ENCODE data around the gene TKFC.

Gene TKFC

DNA sequence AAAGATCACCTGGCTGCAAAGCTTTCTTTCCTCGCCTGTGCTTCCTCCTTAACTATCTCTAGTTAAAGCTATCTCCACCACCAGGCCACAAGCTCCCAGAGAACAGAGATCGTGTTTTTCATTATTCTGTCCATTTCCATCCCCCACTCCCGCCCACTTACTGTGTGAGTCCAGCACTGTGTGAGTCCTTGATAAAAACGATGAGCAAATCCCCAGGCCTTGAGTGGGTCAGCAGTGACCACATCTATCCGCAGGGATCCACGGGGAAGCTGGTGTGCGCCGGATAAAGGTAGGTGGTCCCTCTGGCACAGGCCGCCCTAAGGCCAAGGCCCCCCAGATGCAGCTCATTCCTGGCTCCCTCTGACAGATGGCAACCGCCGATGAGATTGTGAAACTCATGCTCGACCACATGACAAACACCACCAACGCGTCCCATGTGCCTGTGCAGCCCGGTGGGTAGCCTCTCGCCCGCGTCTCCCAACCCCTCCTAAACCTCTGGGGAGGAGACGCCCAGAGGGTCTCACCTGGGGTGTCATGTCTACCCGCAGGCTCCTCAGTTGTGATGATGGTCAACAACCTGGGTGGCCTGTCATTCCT, 9.3 kb downstream of the TKFC start:
- H3K4me3 ChIP-seq (ENCODE audit: low read depth, low read length): no peak overlapping the region
- DNase-seq (ENCODE audit: low read depth): no peak

DNA sequence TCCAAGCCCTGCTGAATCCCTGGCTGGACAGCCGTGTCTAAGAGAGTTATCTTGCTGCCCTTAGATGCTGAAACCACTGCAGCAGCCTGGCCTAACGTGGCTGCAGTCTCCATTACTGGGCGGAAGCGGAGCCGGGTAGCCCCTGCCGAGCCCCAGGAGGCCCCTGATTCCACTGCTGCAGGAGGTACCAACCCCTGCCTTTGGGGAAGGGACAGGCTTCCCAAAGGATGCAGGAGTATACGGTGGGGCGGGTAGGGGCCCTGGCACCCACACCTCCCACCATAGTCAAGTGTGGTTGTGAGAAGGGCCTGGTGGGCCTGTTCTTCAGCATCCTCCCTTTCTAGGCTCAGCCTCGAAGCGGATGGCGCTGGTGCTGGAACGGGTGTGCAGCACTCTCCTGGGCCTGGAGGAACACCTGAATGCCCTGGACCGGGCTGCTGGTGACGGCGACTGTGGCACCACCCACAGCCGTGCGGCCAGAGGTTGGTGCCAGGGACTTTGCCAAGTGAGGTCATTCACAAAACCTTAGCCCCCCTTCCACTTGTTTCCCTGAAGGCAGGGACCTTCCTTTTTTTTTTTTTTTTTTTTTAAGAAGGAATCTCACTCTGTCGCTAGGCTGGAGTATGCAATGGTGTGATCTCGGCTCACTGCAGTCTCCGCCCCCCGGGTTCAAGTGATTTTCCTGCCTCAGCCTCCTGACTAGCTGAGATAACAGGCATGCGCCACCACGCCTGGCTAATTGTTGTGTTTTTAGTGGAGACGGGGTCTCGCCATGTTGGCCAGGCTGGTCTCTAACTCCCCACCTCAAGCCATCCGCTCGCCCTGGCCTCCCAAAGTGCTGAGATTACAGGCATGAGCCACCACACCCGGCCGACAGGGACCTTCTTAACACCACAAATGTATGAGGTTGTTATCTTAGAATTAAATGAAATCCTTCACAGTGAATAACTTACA, 11.0 kb downstream of the TKFC start:
- no peak for DNase-seq (ENCODE audit: low read depth)
- no peak overlapping the region for H3K4me3 ChIP-seq (ENCODE audit: low read depth, low read length)

DNA sequence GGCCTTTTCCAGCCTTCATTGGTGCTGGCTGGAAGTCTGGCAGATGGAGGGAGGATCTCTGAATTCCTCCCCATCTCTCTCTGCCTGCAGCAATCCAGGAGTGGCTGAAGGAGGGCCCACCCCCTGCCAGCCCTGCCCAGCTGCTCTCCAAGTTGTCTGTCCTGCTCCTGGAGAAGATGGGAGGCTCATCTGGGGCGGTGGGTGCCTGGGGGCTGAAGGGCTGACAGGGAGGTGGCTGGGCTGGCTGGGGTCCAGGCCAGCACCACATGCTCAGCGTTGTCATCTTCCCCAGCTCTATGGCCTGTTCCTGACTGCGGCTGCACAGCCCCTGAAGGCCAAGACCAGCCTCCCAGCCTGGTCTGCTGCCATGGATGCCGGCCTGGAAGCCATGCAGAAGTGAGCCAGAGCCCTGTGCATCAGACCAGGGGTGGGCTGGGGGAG, 12.2 kb downstream of the TKFC start:
- no peak for DNase-seq (ENCODE audit: low read depth)
- H3K4me3 ChIP-seq (ENCODE audit: low read depth, low read length): no peak overlapping the region

DNA sequence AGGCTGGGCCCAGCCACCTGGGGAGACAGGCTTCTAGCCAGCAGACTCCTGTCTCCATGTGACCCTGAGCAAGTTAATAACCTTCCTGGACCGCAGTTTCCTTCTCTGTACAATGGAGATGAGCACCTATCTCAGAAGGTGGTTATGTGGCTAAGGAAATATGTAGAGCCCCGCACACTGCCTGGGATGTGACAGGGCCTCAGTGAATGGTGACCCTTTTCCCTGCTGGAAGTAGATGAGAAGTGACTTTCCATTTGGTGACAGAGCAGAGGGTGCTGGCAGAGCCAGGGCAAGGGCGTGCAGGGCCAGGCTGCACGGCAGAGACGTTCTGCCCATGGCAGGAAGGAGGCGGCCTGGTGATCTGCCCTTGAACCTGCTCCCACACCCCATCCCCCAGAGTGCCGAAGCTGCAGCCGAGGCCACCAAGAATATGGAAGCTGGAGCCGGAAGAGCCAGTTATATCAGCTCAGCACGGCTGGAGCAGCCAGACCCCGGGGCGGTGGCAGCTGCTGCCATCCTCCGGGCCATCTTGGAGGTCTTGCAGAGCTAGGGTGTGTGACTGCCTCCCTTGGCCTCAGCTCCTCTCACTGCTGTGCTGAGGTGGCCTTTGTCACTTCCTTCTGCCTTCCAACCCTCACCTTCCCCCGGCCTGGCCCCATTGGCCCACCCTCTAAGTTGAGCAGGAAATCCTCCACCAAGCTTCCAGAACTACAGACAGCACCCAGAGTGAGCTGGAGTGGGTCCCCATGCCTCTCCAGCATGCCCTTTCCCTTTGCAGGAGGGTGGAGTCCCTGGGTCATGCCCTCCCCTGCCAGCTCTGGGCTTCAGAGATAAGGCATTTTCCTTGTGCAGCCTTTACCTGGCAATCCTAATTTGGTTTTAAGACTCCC, 13.2 kb downstream of the TKFC start:
- no peak for DNase-seq (ENCODE audit: low read depth)
- no peak overlapping the region for H3K4me3 ChIP-seq (ENCODE audit: low read depth, low read length)

DNA sequence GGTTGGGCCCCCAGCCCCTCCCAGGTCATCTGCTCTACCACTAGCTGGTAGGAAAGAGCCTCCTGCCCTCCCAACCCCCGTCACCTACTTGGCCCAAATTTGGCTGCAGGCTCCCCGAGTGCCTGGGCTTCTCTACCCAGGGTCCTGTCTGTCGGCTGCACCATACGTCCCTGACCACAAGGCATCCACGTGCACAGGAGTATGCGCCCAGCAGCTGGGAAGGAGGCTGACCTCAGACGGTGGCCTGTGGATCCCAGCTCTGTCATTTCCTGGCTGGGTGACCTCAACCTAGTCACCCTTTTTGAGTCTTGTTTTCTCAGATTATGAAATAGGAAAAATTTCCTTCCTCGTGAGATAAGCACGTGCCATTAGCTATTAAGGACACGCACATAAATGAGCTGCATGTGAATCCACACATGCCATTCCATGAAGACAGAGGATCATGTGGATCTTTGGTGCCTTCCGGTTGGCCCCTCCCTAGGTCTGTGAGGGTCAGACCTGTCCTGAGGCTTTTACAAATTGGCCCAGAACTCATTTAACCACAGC, 15.0 kb downstream of the TKFC start:
- no peak for DNase-seq (ENCODE audit: low read depth)
- no peak overlapping the region for H3K4me3 ChIP-seq (ENCODE audit: low read depth, low read length)

DNA sequence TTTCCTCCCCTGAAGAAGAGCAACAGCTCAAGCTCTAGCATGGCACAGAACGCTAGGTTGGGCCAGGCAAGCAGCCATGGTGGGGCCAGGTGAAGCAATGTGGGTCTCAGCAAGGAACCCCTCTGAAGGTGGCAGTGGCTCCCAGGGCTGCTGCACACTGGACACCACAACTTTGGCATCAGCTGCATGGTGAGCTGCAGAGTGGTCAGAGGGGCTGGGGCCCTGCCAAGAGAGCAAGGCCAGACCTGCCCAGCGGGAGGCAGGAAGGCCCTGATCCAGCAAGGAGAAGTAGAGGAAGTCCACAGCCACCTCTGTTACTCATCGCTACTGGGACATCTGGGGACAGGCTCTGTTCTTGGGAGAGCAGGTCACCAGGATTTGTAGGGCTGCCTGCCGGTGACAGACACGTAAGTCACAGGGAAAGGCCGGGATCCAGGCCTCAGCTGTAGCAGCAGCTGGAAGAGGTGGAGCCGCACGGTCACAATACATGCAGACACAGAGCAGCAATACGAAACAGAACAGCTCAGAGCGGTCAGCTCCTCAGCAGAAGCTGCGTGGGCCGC, 16.2 kb downstream of the TKFC start:
- no peak for DNase-seq (ENCODE audit: low read depth)
- H3K4me3 ChIP-seq (ENCODE audit: low read depth, low read length): no peak overlapping the region

DNA sequence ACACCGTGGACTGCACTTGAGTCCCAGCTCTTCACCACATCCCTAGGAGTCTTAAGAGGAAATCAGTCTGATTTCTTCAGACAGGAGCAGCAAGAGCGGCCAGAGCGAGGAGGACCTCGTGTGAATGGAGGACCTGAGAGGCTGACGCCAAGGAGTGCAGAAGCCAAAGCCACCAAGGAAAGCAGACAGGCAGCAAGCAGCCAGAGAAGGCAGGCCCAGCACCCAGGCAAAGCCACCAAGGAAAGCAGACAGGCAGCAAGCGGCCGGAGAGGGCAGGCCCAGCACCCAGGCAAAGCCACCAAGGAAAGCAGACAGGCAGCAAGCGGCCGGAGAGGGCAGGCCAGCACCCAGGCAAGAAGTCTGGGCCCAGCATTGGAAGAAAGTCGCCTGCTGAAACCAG, 16.9 kb downstream of the TKFC start:
- DNase-seq (ENCODE audit: low read depth): no peak
- H3K4me3 ChIP-seq (ENCODE audit: low read depth, low read length): no peak overlapping the region

DNA sequence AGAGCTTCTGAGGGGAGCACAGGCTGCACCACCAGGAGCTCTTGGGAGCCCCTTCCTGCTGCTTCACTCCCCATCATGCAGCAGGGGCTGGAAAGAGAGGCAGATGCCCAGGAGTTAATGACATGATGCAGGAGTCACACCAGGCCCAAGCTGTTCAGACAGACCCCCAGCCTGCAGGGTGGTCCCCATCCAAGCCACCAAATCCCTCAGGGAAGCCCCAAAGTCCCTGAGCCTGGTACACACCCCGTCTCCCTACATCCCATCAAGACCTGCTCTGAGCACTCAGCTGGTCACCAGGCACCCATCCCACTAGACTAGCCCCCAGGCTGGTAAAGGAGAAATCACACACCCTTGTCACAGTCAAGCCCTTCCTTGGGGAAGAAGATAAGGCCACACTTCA, 17.3 kb downstream of the TKFC start:
- no peak overlapping the region for H3K4me3 ChIP-seq (ENCODE audit: low read depth, low read length)
- DNase-seq (ENCODE audit: low read depth): no peak

DNA sequence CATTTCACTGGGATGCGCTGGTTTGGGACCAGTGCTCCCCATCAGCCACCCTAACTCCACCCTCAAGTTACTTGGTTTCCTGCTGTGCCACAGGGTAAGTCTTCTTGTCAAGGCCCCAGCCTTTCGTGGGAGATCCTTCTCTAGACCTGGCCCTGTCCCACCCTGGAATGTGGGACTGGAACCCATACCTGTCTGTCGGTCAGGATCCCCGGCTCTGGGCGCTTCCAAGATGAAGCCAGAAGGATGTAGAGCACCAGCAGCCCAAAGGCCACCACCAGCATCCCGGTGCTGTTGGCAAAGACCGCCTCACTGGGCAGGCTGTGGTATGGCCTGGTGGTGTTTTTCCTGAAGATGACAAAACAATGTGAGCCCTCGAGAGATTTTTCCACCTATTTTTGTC, 17.8 kb downstream of the TKFC start:
- H3K4me3 ChIP-seq (ENCODE audit: low read depth, low read length): no peak overlapping the region
- DNase-seq (ENCODE audit: low read depth): no peak

DNA sequence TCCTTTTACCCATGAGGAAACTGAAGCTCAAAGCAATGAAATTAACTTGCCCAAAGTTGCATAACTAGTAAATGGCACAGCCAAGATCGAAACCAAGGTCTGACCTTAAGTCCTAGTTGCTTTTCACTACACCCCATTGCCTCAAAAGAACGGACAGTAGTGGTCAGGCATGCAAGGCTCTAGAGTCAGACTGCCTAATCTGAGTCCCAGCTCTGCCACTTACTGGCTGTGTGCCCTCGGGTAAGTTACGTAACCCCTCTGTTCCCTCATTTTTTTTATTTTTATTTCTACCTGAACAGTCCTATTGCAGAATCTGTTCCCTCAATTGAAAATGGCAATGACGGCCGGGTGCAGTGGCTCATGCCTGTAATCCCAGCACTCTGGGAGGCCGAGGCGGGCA, 19.0 kb downstream of the TKFC start:
- H3K4me3 ChIP-seq (ENCODE audit: low read depth, low read length): no peak overlapping the region
- no peak for DNase-seq (ENCODE audit: low read depth)

DNA sequence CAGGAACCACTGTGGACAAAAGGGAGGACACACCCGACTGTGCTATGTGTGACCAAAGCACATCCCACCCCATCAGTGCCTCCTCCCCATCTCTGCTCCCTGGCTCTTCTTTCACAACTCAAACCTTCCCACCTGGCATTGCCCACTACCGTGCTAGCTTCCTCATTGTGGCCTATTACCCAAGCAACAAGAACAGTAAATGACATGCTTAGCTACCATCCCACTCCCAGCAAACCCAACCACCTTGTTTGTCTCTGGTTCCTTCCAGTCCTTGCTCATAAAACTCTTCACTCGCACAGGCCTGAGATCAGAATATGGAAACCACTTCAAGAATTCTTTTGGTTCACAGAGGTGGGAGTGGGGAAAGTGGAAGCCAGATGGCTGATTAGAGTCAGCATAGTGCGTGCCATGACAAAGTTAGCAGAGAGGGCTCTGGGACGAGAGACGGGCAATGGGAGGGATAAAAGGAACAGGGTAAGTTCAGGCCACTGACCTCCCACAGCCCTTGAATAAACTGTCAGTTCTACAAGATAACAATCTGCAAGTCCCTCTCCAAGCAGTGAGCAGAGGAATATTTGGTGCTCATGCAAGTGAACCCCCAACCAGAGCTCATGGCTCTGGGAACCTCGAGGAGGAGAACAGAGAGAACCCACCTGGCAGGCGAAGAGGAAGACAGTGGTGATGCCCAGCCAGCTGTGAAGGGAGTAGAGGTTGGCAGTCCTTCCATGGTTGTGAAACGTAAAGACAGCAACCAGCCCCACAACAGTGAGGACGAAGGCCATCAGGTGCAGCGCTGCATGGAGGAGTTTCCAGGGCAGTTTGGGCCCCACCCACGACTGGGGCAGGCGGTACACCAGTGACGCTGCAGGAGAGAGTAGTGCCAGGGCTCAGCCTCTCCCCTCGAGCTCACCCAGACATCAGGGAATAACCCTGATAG, 20.4 kb downstream of the TKFC start:
- no peak for DNase-seq (ENCODE audit: low read depth)
- no peak overlapping the region for H3K4me3 ChIP-seq (ENCODE audit: low read depth, low read length)

DNA sequence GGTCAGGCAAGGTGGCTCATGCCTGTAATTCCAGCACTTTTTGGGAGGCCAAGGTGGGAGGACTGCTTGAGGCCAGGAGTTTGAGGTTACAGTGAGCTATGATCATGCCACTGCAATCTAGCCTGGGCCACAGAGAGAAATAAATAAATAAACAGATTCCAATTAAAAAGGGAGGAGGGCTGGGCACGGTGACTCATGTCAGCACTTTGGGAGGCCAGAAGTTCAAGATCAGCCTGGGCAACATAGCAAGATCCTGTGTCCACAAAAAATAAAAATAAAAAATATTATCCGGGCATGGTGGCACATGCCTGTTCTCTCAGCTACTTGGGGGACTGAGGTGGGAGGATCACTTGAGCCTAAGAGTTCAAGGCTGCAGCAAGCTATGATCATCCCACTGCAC, 21.2 kb downstream of the TKFC start:
- H3K4me3 ChIP-seq (ENCODE audit: low read depth, low read length): no peak overlapping the region

DNA sequence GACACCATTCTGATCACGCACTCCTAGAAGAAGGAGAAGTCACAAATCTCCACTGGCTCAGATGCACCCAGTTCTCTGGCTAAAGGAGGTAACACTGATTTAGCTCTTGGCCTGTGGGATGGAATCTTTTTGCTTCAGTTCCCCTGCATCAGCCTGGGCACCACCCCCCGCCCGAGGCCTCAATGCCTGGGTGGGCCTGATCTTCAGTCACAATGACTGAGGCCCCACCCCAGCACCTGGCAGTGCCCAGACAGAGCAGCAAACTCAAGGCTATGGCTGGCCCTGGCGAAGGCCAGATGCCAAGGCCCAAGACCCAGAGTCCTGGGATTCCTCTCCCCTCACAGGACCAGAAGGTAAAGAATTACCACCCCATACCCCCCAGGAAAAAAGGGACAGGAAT, 23.7 kb downstream of the TKFC start:
- no peak overlapping the region for H3K4me3 ChIP-seq (ENCODE audit: low read depth, low read length)
- DNase-seq (ENCODE audit: low read depth): no peak

More for the DNA sequence above, 21.2 kb downstream of the TKFC start:
- DNase-seq (ENCODE audit: low read depth): no peak

DNA sequence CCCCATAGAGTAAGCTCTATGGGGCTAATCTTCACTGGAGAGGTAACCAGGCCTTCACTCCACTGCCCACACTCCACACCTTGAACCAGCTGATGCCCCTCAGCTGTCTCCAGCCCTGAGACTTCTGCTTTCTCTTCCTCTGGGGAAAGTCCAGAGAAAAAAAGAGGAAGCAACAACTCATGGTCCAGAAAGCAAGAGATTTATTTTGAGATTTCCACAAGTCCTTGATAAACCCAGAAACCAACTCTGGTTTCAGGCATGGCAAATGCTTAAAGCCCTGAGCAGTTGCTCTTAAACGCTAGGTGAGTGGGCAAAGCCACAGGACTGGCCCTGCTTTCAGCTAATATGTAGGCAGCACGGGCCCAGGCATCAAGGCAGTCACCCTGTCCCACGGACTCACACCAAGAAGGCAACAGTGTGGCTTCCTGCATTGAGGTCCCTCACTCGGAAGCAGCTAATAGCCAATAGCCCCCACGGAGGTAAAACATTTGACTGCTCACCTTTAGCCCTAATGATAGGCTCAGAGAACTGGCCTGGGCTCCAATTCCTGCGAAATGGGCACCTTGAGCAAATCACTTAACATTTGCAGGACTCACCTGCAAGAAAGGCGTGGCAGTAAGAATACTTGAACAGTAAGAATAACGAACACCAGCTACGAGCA, 24.3 kb downstream of the TKFC start:
- H3K4me3 ChIP-seq (ENCODE audit: low read depth, low read length): no peak overlapping the region
- DNase-seq (ENCODE audit: low read depth): no peak

DNA sequence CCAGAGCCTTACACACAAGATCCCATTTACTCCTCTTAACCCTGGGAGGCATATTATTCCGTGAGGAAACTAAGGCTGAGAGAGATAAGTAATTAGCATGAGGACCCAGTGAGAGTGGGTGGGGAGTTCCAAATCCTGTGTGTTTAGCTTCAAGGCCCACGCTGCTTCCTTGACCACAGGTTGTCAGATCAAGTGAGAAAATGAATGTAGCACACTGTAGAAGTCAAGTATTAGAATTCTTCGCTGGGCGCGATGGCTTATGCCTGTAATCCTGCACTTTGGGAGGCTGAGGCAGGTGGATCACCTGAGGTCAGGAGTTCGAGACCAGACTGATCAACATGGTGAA, 24.8 kb downstream of the TKFC start:
- no peak for DNase-seq (ENCODE audit: low read depth)
- no peak overlapping the region for H3K4me3 ChIP-seq (ENCODE audit: low read depth, low read length)

DNA sequence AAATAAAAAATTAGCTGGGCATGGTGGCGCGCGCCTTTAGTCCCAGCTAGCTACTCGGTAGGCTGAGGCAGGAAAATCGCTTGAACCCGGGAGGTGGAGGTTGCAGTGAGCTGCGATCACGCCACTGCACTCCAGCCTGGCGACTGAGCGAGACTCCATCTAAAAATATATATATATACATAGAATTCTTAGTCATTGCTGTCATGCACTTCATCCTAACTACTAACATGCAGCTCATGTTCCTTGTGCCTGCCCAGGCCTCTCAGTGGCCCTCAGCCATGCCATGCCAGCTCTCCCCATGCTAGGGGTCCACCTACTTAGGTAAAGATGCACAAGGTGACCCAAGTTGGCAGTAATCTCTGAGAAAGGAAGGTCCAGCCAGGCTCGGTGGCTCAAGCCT, 25.5 kb downstream of the TKFC start:
- H3K4me3 ChIP-seq (ENCODE audit: low read depth, low read length): no peak overlapping the region
- DNase-seq (ENCODE audit: low read depth): no peak

DNA sequence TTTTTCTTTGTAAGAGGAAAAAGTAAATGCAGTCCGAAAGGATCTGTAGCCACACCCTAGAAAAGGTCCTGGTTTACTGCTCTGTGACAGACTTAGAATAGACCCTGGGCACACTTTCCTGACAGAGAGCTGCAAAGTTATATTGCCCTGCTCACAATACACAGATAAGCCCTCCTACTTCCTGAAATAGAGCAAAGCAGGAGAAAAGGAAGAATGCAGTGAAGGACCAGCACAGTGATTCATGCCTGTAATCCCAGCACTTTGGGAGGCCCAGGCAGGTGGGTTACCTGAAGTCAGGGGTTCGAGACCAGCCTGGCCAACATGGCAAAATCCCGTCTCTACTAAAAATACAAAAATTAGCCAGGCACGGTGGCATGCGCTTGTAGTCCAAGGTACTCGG, 26.5 kb downstream of the TKFC start:
- no peak overlapping the region for H3K4me3 ChIP-seq (ENCODE audit: low read depth, low read length)
- DNase-seq (ENCODE audit: low read depth): no peak

DNA sequence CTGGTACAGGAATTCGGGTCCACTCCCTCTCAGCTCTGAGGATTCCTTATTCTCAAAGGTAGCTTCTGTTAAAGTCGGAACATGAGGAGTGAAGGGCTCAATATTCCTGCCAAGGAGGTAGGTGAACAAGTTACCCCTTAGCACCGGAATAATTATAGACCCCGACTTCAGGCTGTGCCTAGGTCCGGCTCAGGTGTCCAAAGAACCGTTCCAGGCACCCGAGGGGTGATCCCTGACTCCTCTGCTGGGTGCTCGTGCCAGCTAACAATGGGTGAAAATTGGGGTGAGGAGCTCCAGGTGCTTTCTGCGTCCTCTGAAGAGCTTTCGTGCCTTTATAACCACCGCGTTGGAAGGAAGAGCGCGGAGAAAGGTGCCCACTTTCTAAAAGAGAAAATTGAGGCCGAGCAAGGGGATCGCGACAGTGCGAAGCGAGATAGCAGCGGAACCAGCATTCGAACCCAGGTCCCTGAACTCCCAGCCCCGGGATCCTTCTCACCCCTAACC, 28.3 kb downstream of the TKFC start:
- DNase-seq (ENCODE audit: low read depth): no peak
- H3K4me3 ChIP-seq (ENCODE audit: low read depth, low read length): peak overlapping the region; percentile 82
